Measurements from ENCODE around the gene RNASE9.
A peak's percentile ranks its signal among the peaks of the same experiment; 100 is the strongest.

RNASE9 gene

GRCh38 chr14:20560961-20561360 is at the start of gene RNASE9:
Gene RNASE9, minus strand, starts transcription at chr14:20561047.
- TF ChIP-seq SCRT1 (tag by site-specific recombination; IDR thresholded peaks at IDR 0.05; ENCODE audit: borderline replicate concordance): no peak
- TF ChIP-seq, protein P1, sequence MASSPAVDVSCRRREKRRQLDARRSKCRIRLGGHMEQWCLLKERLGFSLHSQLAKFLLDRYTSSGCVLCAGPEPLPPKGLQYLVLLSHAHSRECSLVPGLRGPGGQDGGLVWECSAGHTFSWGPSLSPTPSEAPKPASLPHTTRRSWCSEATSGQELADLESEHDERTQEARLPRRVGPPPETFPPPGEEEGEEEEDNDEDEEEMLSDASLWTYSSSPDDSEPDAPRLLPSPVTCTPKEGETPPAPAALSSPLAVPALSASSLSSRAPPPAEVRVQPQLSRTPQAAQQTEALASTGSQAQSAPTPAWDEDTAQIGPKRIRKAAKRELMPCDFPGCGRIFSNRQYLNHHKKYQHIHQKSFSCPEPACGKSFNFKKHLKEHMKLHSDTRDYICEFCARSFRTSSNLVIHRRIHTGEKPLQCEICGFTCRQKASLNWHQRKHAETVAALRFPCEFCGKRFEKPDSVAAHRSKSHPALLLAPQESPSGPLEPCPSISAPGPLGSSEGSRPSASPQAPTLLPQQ (tag by site-specific recombination; IDR thresholded peaks at IDR 0.05): no peak
- no peak for TF ChIP-seq ZNF610 (tag by site-specific recombination; IDR thresholded peaks at IDR 0.05; ENCODE audit: borderline replicate concordance)
- TF ChIP-seq ZBTB6 (tag by site-specific recombination; IDR thresholded peaks at IDR 0.05): no peak
- CTCF ChIA-PET: no interaction called here
- Histone ChIP-seq H3K9me3 (ENCODE audit: control insufficient read depth, insufficient read depth, low read depth, low read length) (no peaks in the 10 kb centered on the region), H3K36me3 (ENCODE audit: control insufficient read depth in 2 of 2, insufficient read depth in 1 of 2, low read length in 2 of 2) (no peaks in the 10 kb centered on the region), H3K27ac (ENCODE audit: extremely low read depth, low read depth, low read length) (no peak within 1 kb of the TSS), H3K4me1 (ENCODE audit: control insufficient read depth, insufficient read depth, low read length) (no peaks in the 10 kb centered on the region), H3K4me3 (ENCODE audit: low read depth, low read length) (no peak within 1 kb of the TSS)
- POLR2A ChIA-PET: no interaction called here

DNA sequence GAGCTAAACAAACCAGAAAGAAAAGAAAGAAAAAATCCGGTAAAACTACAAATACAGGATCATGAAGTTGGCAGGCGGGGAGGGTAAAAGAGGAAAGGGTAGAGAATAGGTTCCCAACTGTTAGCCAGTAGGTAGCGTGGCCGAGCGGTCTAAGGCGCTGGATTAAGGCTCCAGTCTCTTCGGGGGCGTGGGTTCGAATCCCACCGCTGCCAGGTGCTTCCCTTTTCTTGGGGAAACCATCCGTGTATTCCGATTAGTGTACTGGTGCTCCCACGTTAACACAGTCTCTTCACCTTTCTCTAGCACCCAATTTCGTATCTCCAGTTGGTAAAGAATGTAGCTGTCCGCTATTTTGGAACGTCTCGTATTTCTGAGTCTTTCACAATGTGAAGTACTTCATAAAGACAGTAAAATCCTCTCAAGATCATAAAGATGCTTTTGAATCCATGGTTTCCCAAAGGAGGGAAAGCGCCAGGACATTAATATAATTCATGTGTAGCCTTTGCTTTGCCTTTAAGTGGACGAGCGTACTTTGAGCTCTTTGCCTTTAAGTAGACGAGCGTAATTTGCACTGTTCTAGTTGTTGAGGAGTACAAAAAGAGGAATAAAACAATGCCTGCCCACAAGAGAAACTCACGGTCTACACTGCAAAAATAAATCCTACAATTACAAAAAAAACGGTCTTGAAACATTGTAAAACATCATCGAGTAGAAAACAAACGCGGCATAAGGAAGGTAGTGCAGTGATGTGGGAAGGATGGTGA is 49.3 kb upstream of the RNASE9 start:
- ChIA-PET CTCF (interaction anchor here (0.6 to 3.0 kb wide), 21 partner anchors 13 to 956 kb away, joined by 3 to 28 read pairs (median 4); partner anchors contain the start of genes ANG and RNASE4), POLR2A (interaction anchor here (0.8 to 1.3 kb wide), 4 partner anchors 71 to 268 kb away, joined by 3 to 11 read pairs (median 4); partner anchors contain the start of gene PARP2)
- Histone ChIP-seq H3K4me1 (ENCODE audit: control insufficient read depth, insufficient read depth, low read length) (peaks cover 9% of the 10 kb centered on the region), H3K9me3 (ENCODE audit: control insufficient read depth, insufficient read depth, low read depth, low read length) (no peaks in the 10 kb centered on the region), H3K27ac (ENCODE audit: extremely low read depth, low read depth, low read length) (peak overlapping the region; percentile 76), H3K36me3 (ENCODE audit: control insufficient read depth in 2 of 2, insufficient read depth in 1 of 2, low read length in 2 of 2) (no peaks in the 10 kb centered on the region), H3K4me3 (ENCODE audit: low read depth, low read length) (peak overlapping the region; percentile 98)
- TF ChIP-seq TSHZ1 (tag by site-specific recombination; IDR thresholded peaks at IDR 0.05; ENCODE audit: borderline replicate concordance) (peak; percentile 15; the same call in 1 of the 2 replicates), BCL11A (tag by site-specific recombination; IDR thresholded peaks at IDR 0.05; ENCODE audit: low read depth) (no peak), ZNF391 (tag by site-specific recombination; IDR thresholded peaks at IDR 0.05; ENCODE audit: borderline replicate concordance, low read depth) (peak; percentile 79), SALL2 (tag by site-specific recombination; IDR thresholded peaks at IDR 0.05; ENCODE audit: borderline replicate concordance) (peak; percentile 56; the same call in 1 of the 2 replicates), ZNF16 (tag by site-specific recombination; IDR thresholded peaks at IDR 0.05; ENCODE audit: low read depth) (peak; percentile 15; the same call in 1 of the 2 replicates), ZSCAN16 (tag by site-specific recombination; IDR thresholded peaks at IDR 0.05) (no peak), IKZF3 (tag by site-specific recombination; IDR thresholded peaks at IDR 0.05) (peak; percentile 89), GLI4 (tag by site-specific recombination; IDR thresholded peaks at IDR 0.05) (no peak), KLF1 (tag by site-specific recombination; IDR thresholded peaks at IDR 0.05) (0 out of 2 replicates have a peak, but pooled peaks have one; percentile 23), ZFP69B (tag by site-specific recombination; IDR thresholded peaks at IDR 0.05) (peak; percentile 56; the same call in 1 of the 2 replicates), ZNF548 (tag by site-specific recombination; IDR thresholded peaks at IDR 0.05) (no peak), SCRT1 (tag by site-specific recombination; IDR thresholded peaks at IDR 0.05; ENCODE audit: borderline replicate concordance) (no peak), ZNF624 (tag by site-specific recombination; IDR thresholded peaks at IDR 0.05) (0 out of 2 replicates have a peak, but pooled peaks have one; percentile 62), ZNF37A (tag by site-specific recombination; IDR thresholded peaks at IDR 0.05) (0 out of 2 replicates have a peak, but pooled peaks have one; percentile 45), YY2 (tag by site-specific recombination; IDR thresholded peaks at IDR 0.05) (no peak), ZNF24 (tag by site-specific recombination; IDR thresholded peaks at IDR 0.05) (peak; percentile 92), ZNF560 (tag by site-specific recombination; IDR thresholded peaks at IDR 0.05; ENCODE audit: borderline replicate concordance) (no peak), ZNF184 (tag by site-specific recombination; IDR thresholded peaks at IDR 0.05) (peak; percentile 56; the same call in 1 of the 2 replicates), ZNF157 (tag by site-specific recombination; IDR thresholded peaks at IDR 0.05) (no peak), ZNF501 (tag by site-specific recombination; IDR thresholded peaks at IDR 0.05) (peak; percentile 88), ZNF302 (tag by site-specific recombination; IDR thresholded peaks at IDR 0.05; ENCODE audit: low read depth) (no peak), ZNF555 (tag by site-specific recombination; conservative IDR thresholded peaks at IDR 0.05) (no peak)
- TF ChIP-seq, protein P2, sequence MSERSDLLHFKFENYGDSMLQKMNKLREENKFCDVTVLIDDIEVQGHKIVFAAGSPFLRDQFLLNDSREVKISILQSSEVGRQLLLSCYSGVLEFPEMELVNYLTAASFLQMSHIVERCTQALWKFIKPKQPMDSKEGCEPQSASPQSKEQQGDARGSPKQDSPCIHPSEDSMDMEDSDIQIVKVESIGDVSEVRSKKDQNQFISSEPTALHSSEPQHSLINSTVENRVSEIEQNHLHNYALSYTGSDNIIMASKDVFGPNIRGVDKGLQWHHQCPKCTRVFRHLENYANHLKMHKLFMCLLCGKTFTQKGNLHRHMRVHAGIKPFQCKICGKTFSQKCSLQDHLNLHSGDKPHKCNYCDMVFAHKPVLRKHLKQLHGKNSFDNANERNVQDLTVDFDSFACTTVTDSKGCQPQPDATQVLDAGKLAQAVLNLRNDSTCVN (tag by site-specific recombination; optimal IDR thresholded peaks at IDR 0.05): peak; percentile 62

Measured in HEK293 (cell line).